HEK293T (cell line): ENCODE data around the gene CENPW.

Source experiments
- CTCF ChIA-PET: fragments of 350-600 bp; formaldehyde crosslinking; extraction: SDS; loops from one replicate; lab custom pipeline; 2021; ENCODE audit warnings: antibody characterized with exemption, inconsistent platforms; lab: Yijun Ruan, JAX
- POLR2A ChIA-PET: fragments of 350-600 bp; formaldehyde crosslinking; extraction: SDS; loops from one replicate; lab custom pipeline; 2020; ENCODE audit warnings: antibody characterized with exemption, inconsistent platforms; lab: Yijun Ruan, JAX
- DNase-seq: peaks from one replicate; pipeline ENCODE4 v3.0.0; 2012; ENCODE audit warnings: mixed read lengths; ENCODE audit errors: extremely low spot score
- ARNT ChIP-seq: fragments of 450-650 bp; IDR thresholded peaks from 2 replicates; pipeline ENCODE4 v1.6.1; 2017; ENCODE audit warnings: mild to moderate bottlenecking
- BHLHE40 ChIP-seq: fragments of 450-650 bp; IDR thresholded peaks from 2 replicates; pipeline ENCODE4 v1.6.1; 2016; ENCODE audit warnings: mild to moderate bottlenecking, moderate library complexity, borderline replicate concordance
- CTBP1 ChIP-seq: fragments of 450-650 bp; IDR thresholded peaks from 2 replicates; pipeline ENCODE4 v1.6.1; 2016; ENCODE audit warnings: borderline replicate concordance
- ELF4 ChIP-seq: fragments of 450-650 bp; IDR thresholded peaks from 2 replicates; pipeline ENCODE4 v1.6.1; 2017; ENCODE audit warnings: antibody characterized with exemption
- FOXA1 ChIP-seq: fragments of 450-650 bp; IDR thresholded peaks from 2 replicates; pipeline ENCODE4 v1.6.1; 2016; ENCODE audit warnings: mild to moderate bottlenecking
- FOXK2 ChIP-seq: fragments of 450-650 bp; IDR thresholded peaks from 2 replicates; pipeline ENCODE4 v1.6.1; 2016; ENCODE audit warnings: mild to moderate bottlenecking
- FOXM1 ChIP-seq: fragments of 450-650 bp; IDR thresholded peaks from 2 replicates; pipeline ENCODE4 v1.6.1; 2017; ENCODE audit warnings: mild to moderate bottlenecking, borderline replicate concordance
- HDGF ChIP-seq: fragments of 450-650 bp; IDR thresholded peaks from 2 replicates; pipeline ENCODE4 v1.6.1; 2017; ENCODE audit warnings: antibody characterized with exemption, borderline replicate concordance
- L3MBTL2 ChIP-seq: fragments of 450-650 bp; conservative IDR thresholded peaks from 2 replicates; pipeline ENCODE4 v1.6.1; 2016; ENCODE audit warnings: mild to moderate bottlenecking
- LEF1 ChIP-seq: fragments of 450-650 bp; IDR thresholded peaks from 2 replicates; pipeline ENCODE4 v1.6.1; 2017; ENCODE audit warnings: mild to moderate bottlenecking, borderline replicate concordance
- NFRKB ChIP-seq: fragments of 450-650 bp; IDR thresholded peaks from 2 replicates; pipeline ENCODE4 v1.6.1; 2016; ENCODE audit warnings: mild to moderate bottlenecking, moderate library complexity
- PKNOX1 ChIP-seq: fragments of 450-650 bp; IDR thresholded peaks from 2 replicates; pipeline ENCODE4 v1.6.1; 2016
- SP1 ChIP-seq: fragments of 450-650 bp; IDR thresholded peaks from 2 replicates; pipeline ENCODE4 v1.6.1; 2017
- SUZ12 ChIP-seq: fragments of 450-650 bp; IDR thresholded peaks from 2 replicates; pipeline ENCODE4 v1.6.1; 2016; ENCODE audit warnings: mild to moderate bottlenecking
- TARDBP ChIP-seq: fragments of 450-650 bp; IDR thresholded peaks from 2 replicates; pipeline ENCODE4 v1.6.1; 2016
- ZNF384 ChIP-seq: fragments of 450-650 bp; IDR thresholded peaks from 2 replicates; pipeline ENCODE4 v1.6.1; 2016

The CENPW gene

GRCh38 chr6:126383203-126383602 is 43.3 kb downstream of the CENPW start:
- ChIA-PET POLR2A (no interaction called here), CTCF (no interaction called here)
- no peak for DNase-seq
- TF ChIP-seq SUZ12 (no peak), FOXK2 (no peak), FOXM1 (no peak), ELF4 (no peak), FOXA1 (no peak), ZNF384 (no peak), TARDBP (no peak), L3MBTL2 (no peak), HDGF (no peak), SP1 (no peak), NFRKB (no peak), ARNT (no peak), PKNOX1 (no peak), BHLHE40 (no peak), LEF1 (no peak), CTBP1 (no peak)

- ChIA-PET POLR2A (no interaction called here), CTCF (no interaction called here)
- TF ChIP-seq FOXA1 = no peak
- no peak for TF ChIP-seq FOXM1
- DNase-seq = no peak
These were observed 45.6 kb downstream of the CENPW start for GRCh38 chr6:126385536-126385935.

- ChIA-PET CTCF (no interaction called here), POLR2A (no interaction called here)
- DNase-seq = no peak
- TF ChIP-seq LEF1 = no peak
- no peak for TF ChIP-seq NFRKB
- no peak for TF ChIP-seq FOXK2
- no peak for TF ChIP-seq TARDBP
- TF ChIP-seq ARNT = no peak
These were observed 48.2 kb downstream of the CENPW start for GRCh38 chr6:126388104-126388598.

- DNase-seq = no peak
- no peak for TF ChIP-seq FOXA1
- TF ChIP-seq LEF1 = no peak
- no peak for TF ChIP-seq L3MBTL2
- TF ChIP-seq SP1 = no peak
- TF ChIP-seq FOXK2 = no peak
- TF ChIP-seq BHLHE40 = no peak
- no peak for TF ChIP-seq ELF4
- TF ChIP-seq CTBP1 = no peak
- no peak for TF ChIP-seq PKNOX1
- no peak for TF ChIP-seq FOXM1
- ChIA-PET CTCF (no interaction called here), POLR2A (no interaction called here)
These were observed 56.2 kb downstream of the CENPW start for GRCh38 chr6:126396131-126396530.
